Measurements from ENCODE around the gene MIOX. TPM values are rescaled to one million over a fixed set of nuclear protein-coding genes. Genes with fewer than 3 reads are reported as not detected.

Gene MIOX
- total and polyA plus RNA-seq, 2 of the 13 experiments (the other 11 are each of a cell fraction or from before 2014, with no cell fraction given), result 1.5 to 2.9 TPM

GRCh38 chr22:50528682-50529415 is 42.2 kb downstream of the MIOX start (continued):
- TF ChIP-seq AGO1 (IDR thresholded peaks at IDR 0.05; ENCODE audit: low read depth, low read length, poor library complexity, severe bottlenecking) (peak; percentile 96), NR2F6 (IDR thresholded peaks at IDR 0.05) (peak; percentile 29; the same call in 1 of the 2 replicates), NR2F6 (CRISPR knock-in tag; IDR thresholded peaks at IDR 0.05) (peak; percentile 83), ZNF513 (CRISPR knock-in tag; conservative IDR thresholded peaks at IDR 0.05) (0 out of 2 replicates have a peak, but pooled peaks have one; percentile 30), HNRNPH1 (optimal IDR thresholded peaks at IDR 0.05; ENCODE audit: low read depth, low read length) (no peak), SMAD9 (CRISPR knock-in tag; IDR thresholded peaks at IDR 0.05) (0 out of 2 replicates have a peak, but pooled peaks have one; percentile 40), PPARG (CRISPR knock-in tag; conservative IDR thresholded peaks at IDR 0.05) (no peak), SKI (IDR thresholded peaks at IDR 0.05; ENCODE audit: partially characterized antibody) (peak; percentile 36), KDM5B (CRISPR knock-in tag; IDR thresholded peaks at IDR 0.05; ENCODE audit: borderline replicate concordance) (peak; percentile 49; the same call in 1 of the 2 replicates), NFATC3 (CRISPR knock-in tag; IDR thresholded peaks at IDR 0.05) (no peak), NR2F1 (CRISPR knock-in tag; IDR thresholded peaks at IDR 0.05) (0 out of 4 replicates have a peak, but pooled peaks of 1 of the 2 experiments have one; percentile 17), HNRNPL (IDR thresholded peaks at IDR 0.05; ENCODE audit: low read depth, low read length) (peak; percentile 47; the same call in 1 of the 2 replicates), POLR2G (IDR thresholded peaks at IDR 0.05; ENCODE audit: low read depth, low read length) (0 out of 2 replicates have a peak, but pooled peaks have one; percentile 34), NFRKB (IDR thresholded peaks at IDR 0.05) (no peak), REL (CRISPR knock-in tag; conservative IDR thresholded peaks at IDR 0.05) (0 out of 2 replicates have a peak, but pooled peaks have one; percentile 24), RARA (CRISPR knock-in tag; IDR thresholded peaks at IDR 0.05) (peak; percentile 38; the same call in 1 of the 2 replicates)
- TF ChIP-seq, protein P1, sequence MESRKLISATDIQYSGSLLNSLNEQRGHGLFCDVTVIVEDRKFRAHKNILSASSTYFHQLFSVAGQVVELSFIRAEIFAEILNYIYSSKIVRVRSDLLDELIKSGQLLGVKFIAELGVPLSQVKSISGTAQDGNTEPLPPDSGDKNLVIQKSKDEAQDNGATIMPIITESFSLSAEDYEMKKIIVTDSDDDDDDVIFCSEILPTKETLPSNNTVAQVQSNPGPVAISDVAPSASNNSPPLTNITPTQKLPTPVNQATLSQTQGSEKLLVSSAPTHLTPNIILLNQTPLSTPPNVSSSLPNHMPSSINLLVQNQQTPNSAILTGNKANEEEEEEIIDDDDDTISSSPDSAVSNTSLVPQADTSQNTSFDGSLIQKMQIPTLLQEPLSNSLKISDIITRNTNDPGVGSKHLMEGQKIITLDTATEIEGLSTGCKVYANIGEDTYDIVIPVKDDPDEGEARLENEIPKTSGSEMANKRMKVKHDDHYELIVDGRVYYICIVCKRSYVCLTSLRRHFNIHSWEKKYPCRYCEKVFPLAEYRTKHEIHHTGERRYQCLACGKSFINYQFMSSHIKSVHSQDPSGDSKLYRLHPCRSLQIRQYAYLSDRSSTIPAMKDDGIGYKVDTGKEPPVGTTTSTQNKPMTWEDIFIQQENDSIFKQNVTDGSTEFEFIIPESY (CRISPR knock-in tag; IDR thresholded peaks at IDR 0.05), result peak; percentile 94
- TF ChIP-seq, protein P2, sequence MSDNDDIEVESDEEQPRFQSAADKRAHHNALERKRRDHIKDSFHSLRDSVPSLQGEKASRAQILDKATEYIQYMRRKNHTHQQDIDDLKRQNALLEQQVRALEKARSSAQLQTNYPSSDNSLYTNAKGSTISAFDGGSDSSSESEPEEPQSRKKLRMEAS (IDR thresholded peaks at IDR 0.05), result peak; percentile 96
- TF ChIP-seq, protein P3, sequence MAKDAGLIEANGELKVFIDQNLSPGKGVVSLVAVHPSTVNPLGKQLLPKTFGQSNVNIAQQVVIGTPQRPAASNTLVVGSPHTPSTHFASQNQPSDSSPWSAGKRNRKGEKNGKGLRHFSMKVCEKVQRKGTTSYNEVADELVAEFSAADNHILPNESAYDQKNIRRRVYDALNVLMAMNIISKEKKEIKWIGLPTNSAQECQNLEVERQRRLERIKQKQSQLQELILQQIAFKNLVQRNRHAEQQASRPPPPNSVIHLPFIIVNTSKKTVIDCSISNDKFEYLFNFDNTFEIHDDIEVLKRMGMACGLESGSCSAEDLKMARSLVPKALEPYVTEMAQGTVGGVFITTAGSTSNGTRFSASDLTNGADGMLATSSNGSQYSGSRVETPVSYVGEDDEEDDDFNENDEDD (CRISPR knock-in tag; IDR thresholded peaks at IDR 0.05; ENCODE audit: borderline replicate concordance), result peak; percentile 88; the same call in 1 of the 2 replicates
- TF ChIP-seq, protein P4, sequence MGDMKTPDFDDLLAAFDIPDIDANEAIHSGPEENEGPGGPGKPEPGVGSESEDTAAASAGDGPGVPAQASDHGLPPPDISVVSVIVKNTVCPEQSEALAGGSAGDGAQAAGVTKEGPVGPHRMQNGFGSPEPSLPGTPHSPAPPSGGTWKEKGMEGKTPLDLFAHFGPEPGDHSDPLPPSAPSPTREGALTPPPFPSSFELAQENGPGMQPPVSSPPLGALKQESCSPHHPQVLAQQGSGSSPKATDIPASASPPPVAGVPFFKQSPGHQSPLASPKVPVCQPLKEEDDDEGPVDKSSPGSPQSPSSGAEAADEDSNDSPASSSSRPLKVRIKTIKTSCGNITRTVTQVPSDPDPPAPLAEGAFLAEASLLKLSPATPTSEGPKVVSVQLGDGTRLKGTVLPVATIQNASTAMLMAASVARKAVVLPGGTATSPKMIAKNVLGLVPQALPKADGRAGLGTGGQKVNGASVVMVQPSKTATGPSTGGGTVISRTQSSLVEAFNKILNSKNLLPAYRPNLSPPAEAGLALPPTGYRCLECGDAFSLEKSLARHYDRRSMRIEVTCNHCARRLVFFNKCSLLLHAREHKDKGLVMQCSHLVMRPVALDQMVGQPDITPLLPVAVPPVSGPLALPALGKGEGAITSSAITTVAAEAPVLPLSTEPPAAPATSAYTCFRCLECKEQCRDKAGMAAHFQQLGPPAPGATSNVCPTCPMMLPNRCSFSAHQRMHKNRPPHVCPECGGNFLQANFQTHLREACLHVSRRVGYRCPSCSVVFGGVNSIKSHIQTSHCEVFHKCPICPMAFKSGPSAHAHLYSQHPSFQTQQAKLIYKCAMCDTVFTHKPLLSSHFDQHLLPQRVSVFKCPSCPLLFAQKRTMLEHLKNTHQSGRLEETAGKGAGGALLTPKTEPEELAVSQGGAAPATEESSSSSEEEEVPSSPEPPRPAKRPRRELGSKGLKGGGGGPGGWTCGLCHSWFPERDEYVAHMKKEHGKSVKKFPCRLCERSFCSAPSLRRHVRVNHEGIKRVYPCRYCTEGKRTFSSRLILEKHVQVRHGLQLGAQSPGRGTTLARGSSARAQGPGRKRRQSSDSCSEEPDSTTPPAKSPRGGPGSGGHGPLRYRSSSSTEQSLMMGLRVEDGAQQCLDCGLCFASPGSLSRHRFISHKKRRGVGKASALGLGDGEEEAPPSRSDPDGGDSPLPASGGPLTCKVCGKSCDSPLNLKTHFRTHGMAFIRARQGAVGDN (CRISPR knock-in tag; IDR thresholded peaks at IDR 0.05), result peak; percentile 76
